Measurements from ENCODE around the gene TASP1. TPM values are rescaled to one million over a fixed set of nuclear protein-coding genes. Genes with fewer than 3 reads are reported as not detected.
A peak's percentile ranks its signal among the peaks of the same experiment; 100 is the strongest.

The TASP1 gene
- total RNA-seq, 4 donors from 2014 or later = 14.3 to 17.1 (median 15.6) TPM

DNA sequence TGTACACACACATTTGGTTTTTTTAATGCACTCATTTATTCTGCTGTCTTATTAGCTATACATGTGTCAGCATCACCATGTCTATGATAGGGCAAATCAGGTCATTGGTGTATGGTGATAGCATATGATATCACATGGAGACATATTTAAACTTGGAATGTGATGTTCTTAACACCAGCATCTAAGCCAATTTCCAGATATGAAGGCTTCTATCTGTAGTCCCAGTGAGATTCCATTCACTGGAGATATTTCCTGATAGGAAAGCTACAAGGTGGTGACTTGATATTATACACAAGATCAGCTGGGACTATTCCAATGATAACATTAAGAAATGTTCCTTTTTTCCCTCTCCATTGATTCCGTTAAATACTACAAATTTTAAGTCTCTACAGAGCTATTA lies 89.3 kb downstream of the TASP1 start:
- no peak for DNase-seq (ENCODE audit: low spot score in 2 of 2)
- no peaks in the 10 kb centered on the region for H3K27me3 ChIP-seq
- WGBS, 2 donors = 85 to 88% methylated on average over 1 of the region's 1 CpG
- H3K4me1 ChIP-seq = peaks cover 0 to 15% (median 0%) of the 10 kb centered on the region in 4 donors
- no peaks in the 10 kb centered on the region for H3K9me3 ChIP-seq
- no peak overlapping the region for H3K27ac ChIP-seq
- H3K36me3 ChIP-seq = peaks cover 0 to 4% (median 0%) of the 10 kb centered on the region in 3 donors
- no peak overlapping the region for H3K4me3 ChIP-seq
- TF ChIP-seq, protein P1, sequence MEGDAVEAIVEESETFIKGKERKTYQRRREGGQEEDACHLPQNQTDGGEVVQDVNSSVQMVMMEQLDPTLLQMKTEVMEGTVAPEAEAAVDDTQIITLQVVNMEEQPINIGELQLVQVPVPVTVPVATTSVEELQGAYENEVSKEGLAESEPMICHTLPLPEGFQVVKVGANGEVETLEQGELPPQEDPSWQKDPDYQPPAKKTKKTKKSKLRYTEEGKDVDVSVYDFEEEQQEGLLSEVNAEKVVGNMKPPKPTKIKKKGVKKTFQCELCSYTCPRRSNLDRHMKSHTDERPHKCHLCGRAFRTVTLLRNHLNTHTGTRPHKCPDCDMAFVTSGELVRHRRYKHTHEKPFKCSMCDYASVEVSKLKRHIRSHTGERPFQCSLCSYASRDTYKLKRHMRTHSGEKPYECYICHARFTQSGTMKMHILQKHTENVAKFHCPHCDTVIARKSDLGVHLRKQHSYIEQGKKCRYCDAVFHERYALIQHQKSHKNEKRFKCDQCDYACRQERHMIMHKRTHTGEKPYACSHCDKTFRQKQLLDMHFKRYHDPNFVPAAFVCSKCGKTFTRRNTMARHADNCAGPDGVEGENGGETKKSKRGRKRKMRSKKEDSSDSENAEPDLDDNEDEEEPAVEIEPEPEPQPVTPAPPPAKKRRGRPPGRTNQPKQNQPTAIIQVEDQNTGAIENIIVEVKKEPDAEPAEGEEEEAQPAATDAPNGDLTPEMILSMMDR (IDR thresholded peaks at IDR 0.05) = no peak
- TF ChIP-seq POLR2A (IDR thresholded peaks at IDR 0.05) = no peak
- TF ChIP-seq EP300 (IDR thresholded peaks at IDR 0.05) = no peak

DNA sequence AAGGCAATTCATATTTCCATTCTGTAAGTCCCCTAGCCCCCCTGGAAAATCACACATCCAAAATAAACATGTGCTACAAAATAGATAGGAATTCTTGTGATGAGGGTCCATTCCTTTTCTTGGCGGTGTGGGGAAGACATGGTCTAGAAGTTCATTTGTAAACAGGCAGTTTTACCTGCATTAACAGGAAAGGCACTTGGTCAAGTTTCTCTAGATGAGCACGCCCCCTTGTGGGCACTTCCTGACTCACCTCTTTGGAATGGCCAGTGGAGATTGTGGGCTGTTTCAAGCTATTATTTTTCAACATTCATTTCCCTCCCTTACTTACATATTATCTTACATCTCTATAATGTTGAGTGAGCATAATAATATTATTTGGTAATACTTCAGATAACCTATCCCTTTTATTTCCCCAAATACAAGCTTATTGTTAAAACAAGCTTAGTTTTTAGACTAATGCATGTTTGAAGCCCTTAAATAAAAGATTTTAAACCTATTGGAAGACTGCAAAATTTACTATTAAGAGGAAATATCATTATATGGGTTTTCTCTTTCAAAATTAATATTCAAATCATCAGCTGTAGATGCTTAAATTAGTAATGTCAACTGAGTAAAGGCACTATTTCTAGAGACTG lies 92.1 kb downstream of the TASP1 start:
- Histone ChIP-seq H3K4me3 (no peak overlapping the region), H3K9me3 (no peaks in the 10 kb centered on the region), H3K36me3 (no peaks in the 10 kb centered on the region), H3K4me1 (peaks cover 0 to 15% (median 0%) of the 10 kb centered on the region in 4 donors), H3K27me3 (no peaks in the 10 kb centered on the region), H3K27ac (peak overlapping the region in 1 of 4 donors; percentile 51)
- TF ChIP-seq, protein P1 (IDR thresholded peaks at IDR 0.05) = peak; percentile 61 to 87 (median 74)
- no peak for TF ChIP-seq EP300 (IDR thresholded peaks at IDR 0.05)
- WGBS, 2 donors = 5 to 6% methylated on average over 2 of the region's 2 CpGs
- peak; percentile 86 to 94 for DNase-seq (ENCODE audit: low spot score in 2 of 2)

DNA sequence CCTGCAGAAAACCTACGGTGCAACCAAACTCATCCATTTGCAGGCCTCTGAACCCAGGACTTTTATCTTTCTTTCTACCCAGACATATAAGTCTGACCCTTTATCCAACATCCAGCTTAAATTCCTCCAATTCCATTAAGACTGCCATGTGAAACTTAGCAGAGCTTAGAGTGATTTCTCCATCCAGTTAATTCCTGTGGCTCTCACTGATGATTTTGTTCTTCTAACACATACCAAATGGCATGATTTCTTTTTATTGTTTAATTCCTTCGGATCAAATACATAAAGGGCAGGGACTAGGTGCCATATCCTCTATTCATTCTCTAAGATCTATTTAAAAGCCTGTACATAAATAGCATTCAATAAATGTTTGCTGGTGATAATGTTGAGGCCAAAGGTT lies 92.9 kb downstream of the TASP1 start:
- Histone ChIP-seq H3K36me3 (no peaks in the 10 kb centered on the region), H3K4me3 (no peak overlapping the region), H3K27ac (peak overlapping the region in 2 of 4 donors; percentile 21 to 51), H3K9me3 (no peaks in the 10 kb centered on the region), H3K4me1 (peaks cover 0 to 15% (median 0%) of the 10 kb centered on the region in 4 donors), H3K27me3 (no peaks in the 10 kb centered on the region)
- DNase-seq (ENCODE audit: low spot score in 2 of 2) = no peak
- 73 to 84% methylated on average over 2 of the region's 2 CpGs for WGBS, 2 donors
- no peak for TF ChIP-seq POLR2A (IDR thresholded peaks at IDR 0.05)

DNA sequence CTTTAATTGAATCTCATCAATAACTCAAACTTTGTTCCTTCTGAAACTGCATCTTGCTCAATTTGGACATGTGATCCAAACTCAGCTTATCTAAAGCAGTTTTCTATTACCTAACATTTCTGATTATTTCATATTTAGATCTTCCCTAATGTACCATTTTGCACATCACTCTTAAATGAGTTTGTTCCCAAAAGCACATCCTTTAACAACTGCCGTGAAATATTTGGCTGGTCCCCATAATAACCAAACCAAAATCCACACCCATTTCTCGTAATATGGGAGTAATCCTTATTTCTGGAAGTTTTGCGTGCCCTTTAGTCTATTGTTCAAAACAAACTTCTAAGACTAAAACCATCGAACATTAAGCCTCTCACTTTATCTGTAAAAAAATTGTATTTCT lies 94.9 kb downstream of the TASP1 start:
- peak overlapping the region in 1 of 4 donors; percentile 68 for H3K27ac ChIP-seq
- 87 to 89% methylated on average over 4 of the region's 4 CpGs for WGBS, 2 donors
- peak in 1 of 2 donors; percentile 13 for TF ChIP-seq EP300 (IDR thresholded peaks at IDR 0.05)
- TF ChIP-seq, protein P1 (IDR thresholded peaks at IDR 0.05) = no peak
- TF ChIP-seq POLR2A (IDR thresholded peaks at IDR 0.05) = no peak
- no peak for DNase-seq (ENCODE audit: low spot score in 2 of 2)
- peaks cover 0 to 15% (median 0%) of the 10 kb centered on the region in 4 donors for H3K4me1 ChIP-seq
- no peaks in the 10 kb centered on the region for H3K36me3 ChIP-seq
- H3K9me3 ChIP-seq = no peaks in the 10 kb centered on the region
- H3K4me3 ChIP-seq = no peak overlapping the region
- H3K27me3 ChIP-seq = no peaks in the 10 kb centered on the region

DNA sequence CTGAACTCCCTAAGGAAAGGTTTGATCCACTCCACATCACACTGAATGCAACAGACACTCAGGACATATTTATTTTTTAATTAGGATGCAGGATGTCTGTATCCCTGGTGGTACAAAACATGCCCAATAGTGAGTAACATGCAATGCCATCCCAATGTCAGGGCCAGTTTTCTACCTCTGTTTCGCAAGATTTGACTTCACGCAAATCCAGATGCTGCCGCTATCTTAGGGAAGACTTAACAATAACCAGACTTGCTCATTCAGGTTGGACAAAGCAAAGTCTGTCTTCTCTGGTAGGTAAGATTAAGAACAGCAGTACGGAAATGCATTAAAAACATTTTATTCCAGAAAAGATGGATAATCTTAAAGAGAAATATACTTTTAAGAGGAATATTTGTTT lies 103.1 kb downstream of the TASP1 start:
- Histone ChIP-seq H3K27ac (no peak overlapping the region), H3K27me3 (no peaks in the 10 kb centered on the region), H3K9me3 (no peaks in the 10 kb centered on the region), H3K4me1 (no peaks in the 10 kb centered on the region), H3K36me3 (peaks cover 0 to 10% (median 0%) of the 10 kb centered on the region in 3 donors), H3K4me3 (no peak overlapping the region)
- no peak for TF ChIP-seq EP300 (IDR thresholded peaks at IDR 0.05)
- no peak for TF ChIP-seq POLR2A (IDR thresholded peaks at IDR 0.05)
- TF ChIP-seq, protein P1 (IDR thresholded peaks at IDR 0.05) = no peak
- WGBS, 2 donors = 97 to 99% methylated on average over 4 of the region's 4 CpGs
- no peak for DNase-seq (ENCODE audit: low spot score in 2 of 2)

Measured in tibial nerve (tissue), 4 donors.